Cardiac fibroblast (primary cell): ENCODE data around the gene ZNF678.

Experiments used
- DNase-seq, 2 donors: peaks; one replicate each; pipeline versions ENCODE4 v3.0.0 to v3.0.0-alpha.2; 2010; ENCODE audit warnings: low read depth in 2 of 2
- H3K4me3 ChIP-seq, 2 donors: replicated peaks in 1 of 2; 1 replicate in 1 of 2; 2 replicates in 1 of 2; pipeline ENCODE4 v1.5.1; 2011; ENCODE audit warnings: low read depth in 2 of 2, low read length in 2 of 2, mild to moderate bottlenecking in 2 of 2, moderate library complexity in 1 of 2
- TF ChIP-seq, protein P1 (sequence below): IDR thresholded peaks from one replicate; pipeline ENCODE4 v1.5.1; 2011; ENCODE audit warnings: low read depth, mild to moderate bottlenecking, low read length, inconsistent platforms

ZNF678 gene

DNA sequence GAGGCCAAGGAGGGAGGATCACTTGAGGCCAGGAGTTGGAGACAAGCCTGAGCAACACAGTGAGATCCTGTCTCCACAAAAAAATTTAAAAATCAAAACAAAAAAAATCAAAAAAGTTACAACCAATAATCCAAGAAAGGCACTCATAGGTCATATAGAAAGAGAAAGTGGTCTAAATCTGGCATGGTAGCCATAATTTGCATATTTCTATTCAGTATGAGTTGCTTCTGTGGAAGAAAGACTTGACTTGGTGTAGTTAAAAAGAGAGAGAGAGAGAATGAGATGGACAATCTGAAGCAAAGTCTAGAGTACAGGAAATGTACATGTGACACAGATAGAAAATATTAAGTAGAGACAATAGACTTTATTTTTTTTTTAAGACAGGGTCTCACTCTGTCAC is 149.3 kb downstream of the ZNF678 start:
- TF ChIP-seq, protein P1, sequence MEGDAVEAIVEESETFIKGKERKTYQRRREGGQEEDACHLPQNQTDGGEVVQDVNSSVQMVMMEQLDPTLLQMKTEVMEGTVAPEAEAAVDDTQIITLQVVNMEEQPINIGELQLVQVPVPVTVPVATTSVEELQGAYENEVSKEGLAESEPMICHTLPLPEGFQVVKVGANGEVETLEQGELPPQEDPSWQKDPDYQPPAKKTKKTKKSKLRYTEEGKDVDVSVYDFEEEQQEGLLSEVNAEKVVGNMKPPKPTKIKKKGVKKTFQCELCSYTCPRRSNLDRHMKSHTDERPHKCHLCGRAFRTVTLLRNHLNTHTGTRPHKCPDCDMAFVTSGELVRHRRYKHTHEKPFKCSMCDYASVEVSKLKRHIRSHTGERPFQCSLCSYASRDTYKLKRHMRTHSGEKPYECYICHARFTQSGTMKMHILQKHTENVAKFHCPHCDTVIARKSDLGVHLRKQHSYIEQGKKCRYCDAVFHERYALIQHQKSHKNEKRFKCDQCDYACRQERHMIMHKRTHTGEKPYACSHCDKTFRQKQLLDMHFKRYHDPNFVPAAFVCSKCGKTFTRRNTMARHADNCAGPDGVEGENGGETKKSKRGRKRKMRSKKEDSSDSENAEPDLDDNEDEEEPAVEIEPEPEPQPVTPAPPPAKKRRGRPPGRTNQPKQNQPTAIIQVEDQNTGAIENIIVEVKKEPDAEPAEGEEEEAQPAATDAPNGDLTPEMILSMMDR: no peak
- no peak overlapping the region for H3K4me3 ChIP-seq
- DNase-seq: no peak

- TF ChIP-seq, protein P1: no peak
- no peak overlapping the region for H3K4me3 ChIP-seq
- DNase-seq: no peak
Measured at GRCh38 chr1:227718932-227719331, 155.6 kb downstream of the ZNF678 start.

DNA sequence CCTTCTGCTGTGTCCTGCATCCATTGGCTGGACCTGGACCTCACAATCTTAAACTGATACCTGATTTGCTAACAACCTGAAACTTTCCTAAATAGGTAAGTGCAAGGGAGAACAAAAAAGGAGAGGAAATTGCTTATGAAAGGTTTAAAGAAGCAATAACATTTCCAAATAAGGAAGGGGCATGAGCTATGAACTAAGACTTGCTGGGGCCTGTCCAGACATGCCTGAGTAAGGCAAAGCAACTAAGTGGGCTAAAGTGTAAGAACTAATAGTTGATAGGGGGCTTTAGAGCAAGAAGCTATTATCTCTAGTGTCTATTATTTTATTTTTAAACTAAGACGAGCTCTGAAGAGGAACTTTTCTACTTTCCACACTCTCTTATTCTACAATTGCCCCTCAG is 160.1 kb downstream of the ZNF678 start:
- H3K4me3 ChIP-seq: no peak overlapping the region
- DNase-seq: no peak
- TF ChIP-seq, protein P1: no peak

- no peak overlapping the region for H3K4me3 ChIP-seq
- TF ChIP-seq, protein P1: no peak
- no peak for DNase-seq
Measured at GRCh38 chr1:227725046-227725445, 161.7 kb downstream of the ZNF678 start.

- TF ChIP-seq, protein P1: no peak
- DNase-seq: no peak
- no peak overlapping the region for H3K4me3 ChIP-seq
Measured at GRCh38 chr1:227726318-227726717, 163.0 kb downstream of the ZNF678 start.
